ENCODE results near the gene CFAP52. TPM values are rescaled to one million over a fixed set of nuclear protein-coding genes. Genes with fewer than 3 reads are reported as not detected.

The CFAP52 gene, protein sequence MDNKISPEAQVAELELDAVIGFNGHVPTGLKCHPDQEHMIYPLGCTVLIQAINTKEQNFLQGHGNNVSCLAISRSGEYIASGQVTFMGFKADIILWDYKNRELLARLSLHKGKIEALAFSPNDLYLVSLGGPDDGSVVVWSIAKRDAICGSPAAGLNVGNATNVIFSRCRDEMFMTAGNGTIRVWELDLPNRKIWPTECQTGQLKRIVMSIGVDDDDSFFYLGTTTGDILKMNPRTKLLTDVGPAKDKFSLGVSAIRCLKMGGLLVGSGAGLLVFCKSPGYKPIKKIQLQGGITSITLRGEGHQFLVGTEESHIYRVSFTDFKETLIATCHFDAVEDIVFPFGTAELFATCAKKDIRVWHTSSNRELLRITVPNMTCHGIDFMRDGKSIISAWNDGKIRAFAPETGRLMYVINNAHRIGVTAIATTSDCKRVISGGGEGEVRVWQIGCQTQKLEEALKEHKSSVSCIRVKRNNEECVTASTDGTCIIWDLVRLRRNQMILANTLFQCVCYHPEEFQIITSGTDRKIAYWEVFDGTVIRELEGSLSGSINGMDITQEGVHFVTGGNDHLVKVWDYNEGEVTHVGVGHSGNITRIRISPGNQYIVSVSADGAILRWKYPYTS
- total RNA-seq = not detected
- polyA plus RNA-seq = not detected
- total RNA-seq = not detected

GRCh38 chr17:9576521-9577372 is at the start of gene CFAP52:
CFAP52 (plus strand) TSS chr17:9576642; CDS start chr17:9576696, 54 bp downstream.
- intact Hi-C loops (cut with micrococcal nuclease) = loop anchor here (5.0 to 10.0 kb wide), 2 partner anchors 78 to 1121 kb away; partner anchors contain the start of genes ADPRM (in 1 of the 2) and SCO1 (in 1 of the 2)
- Mint-ChIP-seq H3K36me3 (no peaks in the 10 kb centered on the region), H3K4me3 (peak within 1 kb of the TSS; percentile 97 to 100 (median 99)), H3K27ac (peak within 1 kb of the TSS; percentile 82 to 94 (median 92)), H3K4me1 (peaks cover 17 to 33% (median 30%) of the 10 kb centered on the region in 7 donors), H3K9me3 (no peaks in the 10 kb centered on the region), H3K27me3 (peaks cover 0 to 3% (median 0%) of the 10 kb centered on the region in 5 donors)
- ChIA-PET CTCF (interaction anchor here (1.0 kb wide), 1 partner anchor 9 kb away, joined by 3 read pairs; no protein-coding TSS in a partner anchor), POLR2A (interaction anchor here (0.6 to 0.7 kb wide), 2 partner anchors 634 to 1327 kb away, joined by 3 to 7 read pairs; no protein-coding TSS in a partner anchor)
- Histone ChIP-seq H3K4me3 (ENCODE audit: low read length) (peak within 1 kb of the TSS; percentile 89), H3K9me3 (ENCODE audit: control insufficient read depth in 2 of 3, low read length in 3 of 3) (no peaks in the 10 kb centered on the region), H3K27ac (ENCODE audit: low read depth, low read length) (peak within 1 kb of the TSS; percentile 67), H3K27me3 (ENCODE audit: control insufficient read depth in 2 of 2, insufficient read depth in 2 of 2, low read length in 2 of 2) (no peaks in the 10 kb centered on the region), H3K4me1 (ENCODE audit: control insufficient read depth in 2 of 2, insufficient read depth in 2 of 2, low read length in 2 of 2) (peaks cover 0 to 10% of the 10 kb centered on the region in 2 donors), H3K36me3 (ENCODE audit: control insufficient read depth in 2 of 3, insufficient read depth in 3 of 3, low read length in 3 of 3) (peaks cover 0 to 6% (median 0%) of the 10 kb centered on the region in 3 experiments)
- ATAC-seq (peak; percentile 75), DNase-seq (peak; percentile 59 to 77 (median 72))

DNA sequence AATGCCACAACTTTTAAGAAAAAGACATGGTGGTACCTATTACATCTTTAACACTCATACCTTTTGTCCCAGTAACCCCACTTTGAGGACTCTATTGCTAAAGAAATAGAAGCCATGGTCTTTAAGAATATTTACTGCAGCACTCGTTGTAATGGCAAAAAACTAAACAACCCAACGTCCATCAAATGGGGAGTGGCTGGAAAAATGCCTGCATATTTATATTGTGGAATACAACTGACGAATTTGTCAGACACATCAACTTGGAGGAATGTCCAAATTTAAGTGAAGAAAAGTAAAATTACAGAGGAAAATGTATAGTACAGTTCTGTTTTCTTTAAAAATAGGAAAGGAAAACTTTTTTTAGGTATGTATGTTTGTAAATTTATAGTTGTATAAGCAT is 48.7 kb upstream of the CFAP52 start:
- H3K36me3 ChIP-seq (ENCODE audit: control insufficient read depth in 2 of 3, insufficient read depth in 3 of 3, low read length in 3 of 3) = no peaks in the 10 kb centered on the region
- Mint-ChIP-seq H3K9me3 (no peaks in the 10 kb centered on the region), H3K27ac (no peak overlapping the region), H3K4me3 (no peak overlapping the region), H3K36me3 (peaks cover 0 to 10% (median 0%) of the 10 kb centered on the region in 5 donors), H3K27me3 (no peaks in the 10 kb centered on the region), H3K4me1 (peaks cover 0 to 4% (median 0%) of the 10 kb centered on the region in 7 donors)
- H3K27ac ChIP-seq (ENCODE audit: low read depth, low read length) = no peak overlapping the region
- H3K4me1 ChIP-seq (ENCODE audit: control insufficient read depth in 2 of 2, insufficient read depth in 2 of 2, low read length in 2 of 2) = no peaks in the 10 kb centered on the region
- DNase-seq (no peak), ATAC-seq (no peak)
- intact Hi-C loops (cut with micrococcal nuclease) = loop anchor here (5.0 to 10.0 kb wide), 3 partner anchors 413 to 1463 kb away; no protein-coding TSS in a partner anchor
- H3K27me3 ChIP-seq (ENCODE audit: control insufficient read depth in 2 of 2, insufficient read depth in 2 of 2, low read length in 2 of 2) = no peaks in the 10 kb centered on the region
- ChIA-PET CTCF (interaction anchor here (0.8 kb wide), 1 partner anchor 559 kb away, joined by 3 read pairs; no protein-coding TSS in a partner anchor), POLR2A (no interaction called here)
- no peaks in the 10 kb centered on the region for H3K9me3 ChIP-seq (ENCODE audit: control insufficient read depth in 2 of 3, low read length in 3 of 3)
- no peak overlapping the region for H3K4me3 ChIP-seq (ENCODE audit: low read length)

GRCh38 chr17:9529033-9529700 is 47.3 kb upstream of the CFAP52 start:
- Mint-ChIP-seq H3K27ac (no peak overlapping the region), H3K4me3 (no peak overlapping the region), H3K9me3 (peaks cover 0 to 1% (median 0%) of the 10 kb centered on the region in 11 donors), H3K36me3 (peaks cover 0 to 13% (median 0%) of the 10 kb centered on the region in 5 donors), H3K27me3 (no peaks in the 10 kb centered on the region), H3K4me1 (peaks cover 0 to 3% (median 0%) of the 10 kb centered on the region in 7 donors)
- H3K27ac ChIP-seq (ENCODE audit: low read depth, low read length) = no peak overlapping the region
- CTCF ChIA-PET = no interaction called here
- intact Hi-C loops (cut with micrococcal nuclease) = loop anchor here (5.0 to 10.0 kb wide), 3 partner anchors 414 to 1464 kb away; no protein-coding TSS in a partner anchor
- no peaks in the 10 kb centered on the region for H3K36me3 ChIP-seq (ENCODE audit: control insufficient read depth in 2 of 3, insufficient read depth in 3 of 3, low read length in 3 of 3)
- H3K27me3 ChIP-seq (ENCODE audit: control insufficient read depth in 2 of 2, insufficient read depth in 2 of 2, low read length in 2 of 2) = no peaks in the 10 kb centered on the region
- ATAC-seq (peak; percentile 38), DNase-seq (peak in 1 of 9 donors; percentile 5)
- no peaks in the 10 kb centered on the region for H3K4me1 ChIP-seq (ENCODE audit: control insufficient read depth in 2 of 2, insufficient read depth in 2 of 2, low read length in 2 of 2)
- H3K4me3 ChIP-seq (ENCODE audit: low read length) = no peak overlapping the region
- POLR2A ChIA-PET = no interaction called here
- H3K9me3 ChIP-seq (ENCODE audit: control insufficient read depth in 2 of 3, low read length in 3 of 3) = no peaks in the 10 kb centered on the region

- no peak overlapping the region for H3K27ac ChIP-seq (ENCODE audit: low read depth, low read length)
- no peaks in the 10 kb centered on the region for H3K27me3 Mint-ChIP-seq
- no peak overlapping the region for H3K4me3 Mint-ChIP-seq
- no peak overlapping the region for H3K27ac Mint-ChIP-seq
- H3K36me3 Mint-ChIP-seq = peaks cover 0 to 12% (median 0%) of the 10 kb centered on the region in 5 donors
- no peaks in the 10 kb centered on the region for H3K9me3 ChIP-seq (ENCODE audit: control insufficient read depth in 2 of 3, low read length in 3 of 3)
- no peaks in the 10 kb centered on the region for H3K27me3 ChIP-seq (ENCODE audit: control insufficient read depth in 2 of 2, insufficient read depth in 2 of 2, low read length in 2 of 2)
- ATAC-seq = no peak
- peaks cover 0 to 1% (median 0%) of the 10 kb centered on the region in 11 donors for H3K9me3 Mint-ChIP-seq
- intact Hi-C loops (cut with micrococcal nuclease) = no loop called here
- ChIA-PET POLR2A (no interaction called here), CTCF (no interaction called here)
- no peak for DNase-seq
- H3K4me3 ChIP-seq (ENCODE audit: low read length) = no peak overlapping the region
- no peaks in the 10 kb centered on the region for H3K36me3 ChIP-seq (ENCODE audit: control insufficient read depth in 2 of 3, insufficient read depth in 3 of 3, low read length in 3 of 3)
- H3K4me1 Mint-ChIP-seq = peaks cover 0 to 3% (median 0%) of the 10 kb centered on the region in 7 donors
- H3K4me1 ChIP-seq (ENCODE audit: control insufficient read depth in 2 of 2, insufficient read depth in 2 of 2, low read length in 2 of 2) = no peaks in the 10 kb centered on the region
Measured at GRCh38 chr17:9531034-9531433, 45.4 kb upstream of the CFAP52 start.

- Histone ChIP-seq H3K27ac (ENCODE audit: low read depth, low read length) (no peak overlapping the region), H3K4me1 (ENCODE audit: control insufficient read depth in 2 of 2, insufficient read depth in 2 of 2, low read length in 2 of 2) (no peaks in the 10 kb centered on the region), H3K27me3 (ENCODE audit: control insufficient read depth in 2 of 2, insufficient read depth in 2 of 2, low read length in 2 of 2) (no peaks in the 10 kb centered on the region), H3K4me3 (ENCODE audit: low read length) (no peak overlapping the region), H3K36me3 (ENCODE audit: control insufficient read depth in 2 of 3, insufficient read depth in 3 of 3, low read length in 3 of 3) (no peaks in the 10 kb centered on the region), H3K9me3 (ENCODE audit: control insufficient read depth in 2 of 3, low read length in 3 of 3) (no peaks in the 10 kb centered on the region)
- intact Hi-C loops (cut with micrococcal nuclease) = no loop called here
- no peak for ATAC-seq
- peaks cover 0 to 2% (median 0%) of the 10 kb centered on the region in 7 donors for H3K4me1 Mint-ChIP-seq
- DNase-seq = no peak
- POLR2A ChIA-PET = no interaction called here
- H3K27ac Mint-ChIP-seq = no peak overlapping the region
- H3K9me3 Mint-ChIP-seq = peaks cover 0 to 1% (median 0%) of the 10 kb centered on the region in 11 donors
- no peaks in the 10 kb centered on the region for H3K27me3 Mint-ChIP-seq
- peaks cover 0 to 16% (median 0%) of the 10 kb centered on the region in 5 donors for H3K36me3 Mint-ChIP-seq
- no peak overlapping the region for H3K4me3 Mint-ChIP-seq
- CTCF ChIA-PET = no interaction called here
Measured at GRCh38 chr17:9532715-9533114, 43.7 kb upstream of the CFAP52 start.

- no peak overlapping the region for H3K27ac Mint-ChIP-seq
- no peaks in the 10 kb centered on the region for H3K36me3 ChIP-seq (ENCODE audit: control insufficient read depth in 2 of 3, insufficient read depth in 3 of 3, low read length in 3 of 3)
- ChIA-PET POLR2A (no interaction called here), CTCF (no interaction called here)
- H3K27me3 ChIP-seq (ENCODE audit: control insufficient read depth in 2 of 2, insufficient read depth in 2 of 2, low read length in 2 of 2) = no peaks in the 10 kb centered on the region
- H3K4me3 Mint-ChIP-seq = no peak overlapping the region
- H3K27me3 Mint-ChIP-seq = no peaks in the 10 kb centered on the region
- intact Hi-C loops (cut with micrococcal nuclease) = no loop called here
- no peak for ATAC-seq
- H3K27ac ChIP-seq (ENCODE audit: low read depth, low read length) = no peak overlapping the region
- H3K9me3 Mint-ChIP-seq = peaks cover 0 to 1% (median 0%) of the 10 kb centered on the region in 11 donors
- H3K4me1 ChIP-seq (ENCODE audit: control insufficient read depth in 2 of 2, insufficient read depth in 2 of 2, low read length in 2 of 2) = no peaks in the 10 kb centered on the region
- no peak for DNase-seq
- H3K4me1 Mint-ChIP-seq = peaks cover 0 to 2% (median 0%) of the 10 kb centered on the region in 7 donors
- H3K4me3 ChIP-seq (ENCODE audit: low read length) = no peak overlapping the region
- no peaks in the 10 kb centered on the region for H3K9me3 ChIP-seq (ENCODE audit: control insufficient read depth in 2 of 3, low read length in 3 of 3)
- peaks cover 0 to 16% (median 0%) of the 10 kb centered on the region in 5 donors for H3K36me3 Mint-ChIP-seq
Measured at GRCh38 chr17:9533441-9533840, 43.0 kb upstream of the CFAP52 start.
